Stomach (tissue), 9 donors: ENCODE results near the gene CPS1. TPM values are rescaled to one million over a fixed set of nuclear protein-coding genes. Genes with fewer than 3 reads are reported as not detected.

Source experiments
- DNase-seq, 2 donors: peaks; one replicate each; pipeline versions ENCODE4 v3.0.0 to v3.0.0-alpha.2; 2013 to 2019
- H3K27ac ChIP-seq, 5 donors: fragments of 200-600 bp in 4 of 5; sonication (generic) in 4 of 5; one replicate each; pipeline ENCODE4 v1.5.1; 2013 to 2019; ENCODE audit warnings: mild to moderate bottlenecking in 1 of 5, moderate library complexity in 1 of 5
- H3K27me3 ChIP-seq, 3 donors: fragments of 200-600 bp; sonication (generic); one replicate each; pipeline ENCODE4 v1.5.1; 2017 to 2019; ENCODE audit warnings: mixed run types in 1 of 3
- H3K36me3 ChIP-seq, 4 donors: fragments of 200-600 bp; sonication (generic); 1 replicate in 3 of 4; 2 replicates in 1 of 4; pipeline ENCODE4 v1.5.1; 2016 to 2019
- H3K4me1 ChIP-seq, 4 donors: fragments of 200-600 bp; sonication (generic); one replicate each; pipeline ENCODE4 v1.5.1; 2016 to 2019
- H3K4me3 ChIP-seq, 4 donors: fragments of 200-600 bp; sonication (generic) in 3 of 4; one replicate each; pipeline ENCODE4 v1.5.1; 2016 to 2019; ENCODE audit warnings: mild to moderate bottlenecking in 1 of 4
- H3K9me3 ChIP-seq, 4 donors: fragments of 200-600 bp; sonication (generic); one replicate each; pipeline ENCODE4 v1.5.1; 2016 to 2019
- CTCF ChIP-seq, 7 experiments: fragments of 450-650 bp in 4 of 7; fragments of 200-600 bp in 3 of 7; sonication (generic) in 3 of 7; IDR thresholded peaks; one replicate each; pipeline ENCODE4 v1.5.1; 2016 to 2019; ENCODE audit warnings: antibody characterized with exemption in 7 of 7, control low read depth in 2 of 7, mild to moderate bottlenecking in 1 of 7
- EP300 ChIP-seq: sonication (generic); formaldehyde crosslinking; IDR thresholded peaks from one replicate; pipeline ENCODE4 v1.6.1; 2017; ENCODE audit warnings: antibody characterized with exemption
- POLR2A ChIP-seq, 4 donors: fragments of 450-650 bp; IDR thresholded peaks; one replicate each; pipeline ENCODE4 v1.6.1; 2016; ENCODE audit warnings: antibody characterized with exemption in 4 of 4, control low read depth in 2 of 4, mild to moderate bottlenecking in 1 of 4, moderate library complexity in 1 of 4
- POLR2AphosphoS5 ChIP-seq, 3 donors: sonication (generic); formaldehyde crosslinking; IDR thresholded peaks; one replicate each; pipeline ENCODE4 v1.6.1; 2016; ENCODE audit warnings: antibody characterized with exemption in 3 of 3
- WGBS, 5 donors: extraction: QIAGEN DNeasy Blood & Tissue Kit in 3 of 5; methylation state at CpG; one replicate each; pipeline versions ENCODE4 v1.1.5 to v1.1.7; 2013 to 2018; 5-methylcytosine and 5-hydroxymethylcytosine counted together
- intact Hi-C: fragments of 100-400 bp; cut with DNase I; formaldehyde crosslinking; loops from one replicate; pipeline ENCODE4 v1.15.1; 2023; ENCODE audit warnings: low total_unique reads
- polyA plus RNA-seq, 3 donors: library from polyadenylated mRNA; stranded (reverse); fragments of 200-250 nt; gene quantifications; one replicate each; pipeline ENCODE4 v1.2.3, GENCODE V29; 2013
- total RNA-seq, 5 donors: library from RNA; depleted of rRNA; stranded (reverse); fragments of >200 nt; gene quantifications; one replicate each; pipeline versions ENCODE4 v1.1.0 to v1.2.3, GENCODE V29; 2014 to 2016
- donor health status: healthy with polysubstance abuse.
- donor health status: Bipolar disorder and iron deficiency.
- donor health status: healthy.

CPS1 gene
- total and polyA plus RNA-seq, 8 donors: under 0.01 to 14.9 (median 0.51) TPM

- Histone ChIP-seq H3K4me1 (no peaks in the 10 kb centered on the region), H3K36me3 (no peaks in the 10 kb centered on the region), H3K9me3 (no peaks in the 10 kb centered on the region), H3K4me3 (no peak overlapping the region), H3K27me3 (no peaks in the 10 kb centered on the region), H3K27ac (no peak overlapping the region)
- no peak for DNase-seq
- intact Hi-C loops: no loop called here
- 73 to 100% (median 93%) methylated on average over 1 of the region's 1 CpG for WGBS, 5 donors
- no peak for TF ChIP-seq CTCF (IDR thresholded peaks at IDR 0.05)
- no peak for TF ChIP-seq EP300
- TF ChIP-seq POLR2AphosphoS5 (IDR thresholded peaks at IDR 0.05): no peak
- no peak for TF ChIP-seq POLR2A (IDR thresholded peaks at IDR 0.05)
Observed at GRCh38 chr2:210534879-210535278, 21.5 kb upstream of the CPS1 start.

- no peak overlapping the region for H3K27ac ChIP-seq
- no peak for DNase-seq
- H3K4me3 ChIP-seq: no peak overlapping the region
- intact Hi-C loops: no loop called here
- H3K27me3 ChIP-seq: no peaks in the 10 kb centered on the region
- H3K36me3 ChIP-seq: no peaks in the 10 kb centered on the region
- 69 to 83% (median 70%) methylated on average over 2 of the region's 2 CpGs for WGBS, 5 donors
- no peak for TF ChIP-seq EP300
- no peaks in the 10 kb centered on the region for H3K9me3 ChIP-seq
- peaks cover 0 to 11% (median 0%) of the 10 kb centered on the region in 4 donors for H3K4me1 ChIP-seq
Observed at GRCh38 chr2:210536973-210537650, 19.3 kb upstream of the CPS1 start.

GRCh38 chr2:210539035-210539434, 17.4 kb upstream of the CPS1 start:
- no peaks in the 10 kb centered on the region for H3K27me3 ChIP-seq
- intact Hi-C loops: no loop called here
- TF ChIP-seq POLR2AphosphoS5 (IDR thresholded peaks at IDR 0.05) (no peak), EP300 (no peak), POLR2A (IDR thresholded peaks at IDR 0.05) (no peak), CTCF (IDR thresholded peaks at IDR 0.05) (no peak)
- peaks cover 0 to 11% (median 0%) of the 10 kb centered on the region in 4 donors for H3K4me1 ChIP-seq
- H3K4me3 ChIP-seq: no peak overlapping the region
- 82 to 94% (median 89%) methylated on average over 2 of the region's 2 CpGs for WGBS, 5 donors
- no peak for DNase-seq
- H3K27ac ChIP-seq: no peak overlapping the region
- H3K9me3 ChIP-seq: no peaks in the 10 kb centered on the region
- no peaks in the 10 kb centered on the region for H3K36me3 ChIP-seq

- no peak overlapping the region for H3K4me3 ChIP-seq
- intact Hi-C loops: no loop called here
- no peak overlapping the region for H3K27ac ChIP-seq
- peaks cover 0 to 11% (median 0%) of the 10 kb centered on the region in 4 donors for H3K4me1 ChIP-seq
- H3K36me3 ChIP-seq: no peaks in the 10 kb centered on the region
- no peaks in the 10 kb centered on the region for H3K9me3 ChIP-seq
- H3K27me3 ChIP-seq: no peaks in the 10 kb centered on the region
- WGBS, 5 donors: 19 to 33% (median 28%) methylated on average over 5 of the region's 5 CpGs
- DNase-seq: no peak
- no peak for TF ChIP-seq POLR2AphosphoS5 (IDR thresholded peaks at IDR 0.05)
- no peak for TF ChIP-seq CTCF (IDR thresholded peaks at IDR 0.05)
- TF ChIP-seq POLR2A (IDR thresholded peaks at IDR 0.05): no peak
Observed at GRCh38 chr2:210539578-210540416, 16.6 kb upstream of the CPS1 start.
